Measurements from ENCODE around the gene TRMT1. TPM values are rescaled to one million over a fixed set of nuclear protein-coding genes. Genes with fewer than 3 reads are reported as not detected.

TRMT1 gene
- total and polyA plus RNA-seq, 2 of the 8 experiments (the other 6 are each of a cell fraction or from before 2014, with no cell fraction given), result 77.4 to 99.3 TPM

- TF ChIP-seq CTCF (IDR thresholded peaks at IDR 0.05; ENCODE audit: control extremely low read depth in 1 of 3, insufficient read depth in 1 of 3, low read depth in 1 of 3, low read length in 3 of 3) (no peak), ATF3 (IDR thresholded peaks at IDR 0.05; ENCODE audit: insufficient read depth, low read depth, low read length) (no peak), POU5F1 (IDR thresholded peaks at IDR 0.05; ENCODE audit: low read depth, low read length) (no peak), SP4 (IDR thresholded peaks at IDR 0.05; ENCODE audit: low read length) (no peak; the same call in 1 of the 2 replicates), JUN (IDR thresholded peaks at IDR 0.05; ENCODE audit: low read depth, low read length) (no peak), KDM1A (IDR thresholded peaks at IDR 0.05; ENCODE audit: borderline replicate concordance, low read length) (no peak), CREB1 (IDR thresholded peaks at IDR 0.05) (peak; percentile 29; the same call in 1 of the 2 replicates), HDAC6 (IDR thresholded peaks at IDR 0.05; ENCODE audit: low read depth, low read length) (no peak), CBX5 (IDR thresholded peaks at IDR 0.05; ENCODE audit: low read depth, low read length) (no peak), TEAD4 (IDR thresholded peaks at IDR 0.05; ENCODE audit: low read depth, low read length) (peak; percentile 97), SIN3A (conservative IDR thresholded peaks at IDR 0.05 in 1 of 2, IDR thresholded peaks at IDR 0.05 in 1 of 2; ENCODE audit: low read depth in 1 of 2, low read length in 2 of 2) (peak; percentile 44 to 55; a peak in 2 of 4 replicates), EP300 (IDR thresholded peaks at IDR 0.05; ENCODE audit: borderline replicate concordance in 1 of 2, low read depth in 2 of 2, low read length in 2 of 2) (0 out of 3 replicates have a peak, but pooled peaks of 1 of the 2 experiments have one; percentile 24), RBBP5 (IDR thresholded peaks at IDR 0.05; ENCODE audit: borderline replicate concordance, low read depth, low read length) (0 out of 2 replicates have a peak, but pooled peaks have one; percentile 31), SP1 (IDR thresholded peaks at IDR 0.05; ENCODE audit: low read depth, low read length) (no peak), BACH1 (IDR thresholded peaks at IDR 0.05; ENCODE audit: low read length) (no peak; the same call in 1 of the 2 replicates), ZNF274 (IDR thresholded peaks at IDR 0.05; ENCODE audit: borderline replicate concordance, extremely low read depth, low read length) (no peak), CHD1 (IDR thresholded peaks at IDR 0.05; ENCODE audit: low read depth, low read length) (no peak; the same call in 1 of the 2 replicates)
These were observed 35.2 kb upstream of the TRMT1 start (continued) for GRCh38 chr19:13151605-13152355.

All from H1 (cell line).